Stimulated activated CD8-positive, alpha-beta memory T cell treated with anti-CD3 and anti-CD28 coated beads, Interleukin-15, amount 100 ng/mL, for 1 hour (primary cell): ENCODE data around the gene FBXL16.

Source experiments
- DNase-seq: peaks from one replicate; pipeline ENCODE4 v3.0.0-alpha.2; 2020; ENCODE audit warnings: low read depth

Gene FBXL16

GRCh38 chr16:676913-677312 lies 28.7 kb downstream of the FBXL16 start:
- no peak for DNase-seq

- no peak for DNase-seq
Observed at GRCh38 chr16:676565-676902, 29.1 kb downstream of the FBXL16 start.

- no peak for DNase-seq
Observed at GRCh38 chr16:675884-676564, 29.6 kb downstream of the FBXL16 start.

- DNase-seq = no peak
Observed at GRCh38 chr16:674968-675883, 30.4 kb downstream of the FBXL16 start, which contains the start of gene RHBDL1. RHBDL1 (plus strand) TSS chr16:675671; CDS start chr16:675791, 120 bp downstream.

- no peak for DNase-seq
Observed at GRCh38 chr16:674214-674881, 31.3 kb downstream of the FBXL16 start.

- no peak for DNase-seq
Observed at GRCh38 chr16:673399-673991, 32.1 kb downstream of the FBXL16 start.

GRCh38 chr16:672851-673250 lies 32.8 kb downstream of the FBXL16 start:
- no peak for DNase-seq

- DNase-seq = no peak
Observed at GRCh38 chr16:672371-672770, 33.2 kb downstream of the FBXL16 start.

- DNase-seq = no peak
Observed at GRCh38 chr16:671353-672131, 34.1 kb downstream of the FBXL16 start.

- DNase-seq = no peak
Observed at GRCh38 chr16:670485-671352, 34.9 kb downstream of the FBXL16 start.

- no peak for DNase-seq
Observed at GRCh38 chr16:669666-670065, 35.9 kb downstream of the FBXL16 start.

- no peak for DNase-seq
Observed at GRCh38 chr16:668519-669171, 37.0 kb downstream of the FBXL16 start.

GRCh38 chr16:667780-668518 lies 37.7 kb downstream of the FBXL16 start, which contains the start of gene RHOT2:
RHOT2 (plus strand) TSS chr16:668132; CDS start chr16:668200, 68 bp downstream.
- DNase-seq = peak; percentile 79

GRCh38 chr16:667113-667779 lies 38.4 kb downstream of the FBXL16 start:
- no peak for DNase-seq

- no peak for DNase-seq
Observed at GRCh38 chr16:666572-666971, 39.0 kb downstream of the FBXL16 start.

- no peak for DNase-seq
Observed at GRCh38 chr16:662597-662996, 43.0 kb downstream of the FBXL16 start.

GRCh38 chr16:662095-662494 lies 43.5 kb downstream of the FBXL16 start:
- DNase-seq = no peak

- no peak for DNase-seq
Observed at GRCh38 chr16:661184-661821, 44.3 kb downstream of the FBXL16 start.
